GM18502 (cell line): ENCODE results near the gene IL21.

Experiments used
- ATAC-seq: cut with Tn5 transposase; IDR thresholded peaks from one replicate; pipeline ENCODE4 v1.9.1; 2021; ENCODE audit warnings: mild to moderate bottlenecking; ENCODE audit not compliant: unreplicated experiment, poor library complexity

IL21 gene

GRCh38 chr4:122635205-122635604 is 14.3 kb upstream of the IL21 start:
- peak; percentile 77 for ATAC-seq

DNA sequence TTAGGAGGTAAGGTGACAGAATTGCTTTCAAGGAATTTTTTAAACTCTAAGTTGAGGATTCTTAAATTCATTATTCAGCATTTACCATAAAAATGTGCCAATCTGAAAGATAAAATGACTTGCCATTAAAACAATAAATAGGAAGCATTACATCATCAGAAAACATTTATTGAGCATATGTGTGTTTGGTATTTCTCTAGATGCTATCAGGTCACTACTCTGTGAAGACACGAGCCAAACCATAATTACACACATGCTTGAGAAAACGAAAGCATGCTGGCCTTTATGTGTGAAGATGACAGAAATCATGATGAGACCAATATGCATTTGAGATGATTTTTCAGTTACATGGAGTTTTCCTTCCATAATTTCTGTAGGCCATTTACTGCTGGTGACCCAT is 12.3 kb upstream of the IL21 start:
- no peak for ATAC-seq

- ATAC-seq, result peak; percentile 74
Measured at GRCh38 chr4:122632396-122633143, 11.7 kb upstream of the IL21 start.

GRCh38 chr4:122625156-122625555 is 4.3 kb upstream of the IL21 start:
- no peak for ATAC-seq

DNA sequence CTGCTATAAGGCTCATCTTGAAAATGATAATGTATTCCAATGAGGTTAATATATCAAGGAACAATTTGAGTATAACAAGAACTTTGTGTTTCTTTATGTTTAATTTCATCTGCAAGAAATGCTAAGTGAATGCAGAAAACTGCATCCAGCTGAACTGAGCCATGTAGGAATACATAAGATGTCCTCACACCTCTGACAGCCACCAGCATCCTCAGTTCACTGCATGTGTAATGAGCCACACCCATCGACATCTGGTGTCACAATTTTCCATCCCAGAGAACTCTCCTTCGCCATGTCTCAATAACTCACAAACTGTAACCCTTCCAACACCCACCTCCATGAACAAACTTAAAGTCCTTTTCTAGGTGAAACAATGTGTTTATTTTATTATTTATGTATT is 3.3 kb upstream of the IL21 start:
- no peak for ATAC-seq

DNA sequence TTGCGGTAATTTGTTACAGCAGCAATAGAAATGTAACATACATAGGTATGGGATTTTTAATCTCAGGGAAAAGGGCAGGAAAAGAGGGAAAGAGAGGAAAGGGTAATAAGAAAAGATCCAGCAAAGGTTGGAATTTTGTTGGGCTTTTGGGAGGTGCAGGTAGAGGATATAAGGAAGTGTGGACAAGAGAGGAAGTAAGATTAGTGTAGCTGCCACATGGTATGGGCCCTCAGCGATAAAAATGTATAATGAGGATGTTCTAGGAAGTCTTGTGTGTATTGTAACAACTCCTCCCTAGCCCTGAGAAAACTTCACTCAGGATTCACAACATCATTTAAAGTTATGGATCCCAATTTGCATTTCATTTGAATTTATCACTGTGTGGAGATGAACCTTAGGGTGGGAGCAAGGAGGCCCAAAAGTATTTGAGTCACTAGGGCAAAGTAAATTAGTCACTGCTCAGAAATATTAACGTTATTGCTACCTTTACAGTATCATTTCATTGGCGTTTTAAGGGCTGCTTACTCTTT is 2.8 kb upstream of the IL21 start:
- no peak for ATAC-seq

DNA sequence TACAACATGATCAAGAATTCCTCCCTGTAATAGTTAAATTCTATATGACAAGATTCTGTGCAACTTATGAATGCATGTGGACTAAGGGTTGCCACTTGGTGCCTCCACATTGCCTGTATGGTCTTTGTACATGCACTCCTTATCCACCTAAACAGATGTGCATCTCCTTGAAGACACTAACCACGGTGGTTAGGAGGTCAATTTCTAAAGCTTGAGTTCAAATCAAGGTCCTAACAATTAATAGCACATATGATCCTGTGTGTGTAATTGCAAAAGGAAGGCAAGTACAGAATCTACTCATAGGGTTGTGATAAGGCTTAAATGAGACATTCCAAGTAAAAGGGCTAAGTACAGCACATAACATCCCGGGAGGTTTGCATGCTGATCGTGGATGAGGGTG is 1.5 kb upstream of the IL21 start:
- ATAC-seq, result no peak

GRCh38 chr4:122619611-122620010 is 1.3 kb downstream of the IL21 start:
- ATAC-seq, result no peak

DNA sequence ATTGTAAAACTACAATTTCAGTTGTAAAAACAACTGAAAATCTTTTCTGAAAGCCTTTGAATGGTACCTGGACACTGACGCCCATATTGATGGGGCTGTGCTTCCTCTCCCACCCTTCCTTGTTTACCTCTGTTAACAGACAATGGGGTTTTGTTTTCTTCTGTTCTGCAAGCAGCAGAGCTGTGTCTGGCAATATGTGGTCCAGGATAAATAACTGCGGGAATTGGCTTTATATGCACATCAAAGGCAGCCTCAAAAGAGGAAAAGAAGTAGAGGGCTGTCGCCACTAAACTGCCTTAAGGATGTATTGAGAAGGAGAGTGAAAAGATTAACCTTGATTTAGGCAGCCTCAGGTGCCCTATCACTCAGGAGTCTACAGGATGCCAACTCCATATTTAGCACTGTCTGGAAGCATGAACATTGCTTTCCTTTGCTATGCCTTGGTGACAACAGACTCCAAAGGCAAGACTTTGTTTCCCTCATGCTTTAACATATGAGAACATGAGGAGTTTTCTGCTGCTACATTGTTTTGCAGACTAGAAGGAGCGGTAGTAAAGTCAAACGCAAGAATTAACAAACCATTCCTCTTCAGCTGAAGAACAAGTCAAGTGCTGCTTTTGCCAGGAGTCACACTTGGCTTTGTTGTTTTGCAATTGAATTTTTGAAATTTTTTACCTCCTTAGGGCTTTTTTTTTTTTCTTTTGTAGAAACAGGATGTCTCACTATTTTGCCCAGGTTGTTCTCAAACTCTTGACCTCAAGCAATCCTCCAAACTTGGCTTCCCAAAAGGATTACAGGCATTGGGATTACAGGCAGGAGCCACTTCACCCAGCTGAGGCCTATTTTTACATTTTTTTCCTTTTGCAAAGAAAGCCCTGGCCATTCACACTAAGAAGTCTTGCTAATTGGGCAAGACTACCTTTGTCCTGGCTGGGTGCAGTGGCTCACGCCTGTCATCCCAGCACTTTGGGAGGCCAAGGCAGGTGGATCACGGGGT is 3.0 kb downstream of the IL21 start:
- no peak for ATAC-seq

GRCh38 chr4:122616915-122617596 is 3.8 kb downstream of the IL21 start:
- ATAC-seq, result no peak

DNA sequence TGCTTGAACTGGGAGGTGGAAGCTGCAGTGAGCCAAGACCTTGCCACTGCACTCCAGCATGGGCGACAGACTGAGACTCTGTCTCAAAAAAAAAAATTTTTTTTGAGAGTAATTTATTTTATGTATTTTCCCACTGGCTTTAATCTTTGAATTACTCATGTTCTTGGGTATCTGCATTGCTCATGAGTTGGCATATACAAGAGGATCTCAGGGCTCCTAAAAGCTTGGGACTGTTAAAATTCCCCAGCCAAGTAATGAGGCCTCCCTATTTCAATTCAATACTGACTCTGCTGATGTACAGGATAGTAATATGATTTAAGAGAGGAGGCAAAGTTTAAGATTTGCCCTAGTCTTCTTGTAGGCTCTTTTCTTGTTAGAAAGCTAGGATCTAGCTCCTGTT is 6.2 kb downstream of the IL21 start:
- no peak for ATAC-seq

GRCh38 chr4:122612540-122612939 is 8.3 kb downstream of the IL21 start:
- no peak for ATAC-seq

- no peak for ATAC-seq
Measured at GRCh38 chr4:122606364-122607043, 14.4 kb downstream of the IL21 start.

GRCh38 chr4:122604146-122604545 is 16.7 kb downstream of the IL21 start:
- ATAC-seq, result no peak

GRCh38 chr4:122603156-122603574 is 17.7 kb downstream of the IL21 start:
- no peak for ATAC-seq

GRCh38 chr4:122602277-122603142 is 18.4 kb downstream of the IL21 start:
- ATAC-seq, result peak; percentile 50

DNA sequence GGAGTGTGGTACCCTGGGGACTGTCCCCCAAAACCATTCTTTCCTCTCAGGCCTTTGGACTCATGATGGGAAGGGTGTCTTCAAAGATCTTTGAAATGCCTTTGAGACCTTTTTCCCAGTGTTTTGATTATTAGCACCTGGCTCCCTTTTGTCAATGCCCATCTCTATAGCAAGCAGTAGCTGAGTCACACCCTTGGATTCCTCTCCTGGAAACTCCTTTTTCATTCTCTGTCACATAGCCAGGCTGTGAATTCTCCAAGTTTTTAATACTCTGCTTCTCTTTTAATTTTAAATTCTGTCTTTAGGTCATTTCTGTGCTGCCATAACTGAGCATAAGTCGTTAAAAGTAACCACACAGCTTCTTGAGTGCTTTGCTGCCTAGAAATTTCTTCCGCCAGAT is 29.7 kb downstream of the IL21 start:
- ATAC-seq, result no peak

- no peak for ATAC-seq
Measured at GRCh38 chr4:122588453-122589238, 32.2 kb downstream of the IL21 start.
